Effector CD4-positive, alpha-beta T cell (primary cell): ENCODE results near the gene FMO4.
"Not testable (repeated sequence)": the region's sequence is repeated elsewhere in the genome, so short reads cannot be mapped to it uniquely, and the experiment has no call there.

ENCODE experiments used
- DNase-seq: peaks from one replicate; pipeline ENCODE4 v3.0.0-alpha.2; 2020

FMO4 gene

DNA sequence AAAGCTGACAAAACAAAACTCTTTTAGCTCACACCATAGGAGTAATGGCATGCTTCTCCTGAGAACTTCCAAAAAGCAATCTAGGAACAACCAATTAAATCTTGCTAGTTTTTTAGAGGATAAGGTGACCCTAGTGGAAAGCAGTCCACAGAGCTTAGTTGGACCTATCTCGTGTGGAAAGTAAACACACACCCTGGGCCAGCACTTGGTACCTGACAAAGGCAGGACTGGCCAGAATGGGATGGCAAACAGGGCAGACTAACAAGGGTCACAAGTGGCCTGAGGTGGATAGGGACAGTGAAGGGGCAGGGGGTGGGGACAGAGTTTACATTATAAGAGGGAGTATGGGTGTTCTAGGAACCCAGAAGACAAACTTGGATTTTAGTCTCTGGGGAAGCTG is 22.0 kb downstream of the FMO4 start:
- DNase-seq: no peak

- not testable (repeated sequence) for DNase-seq
Observed at GRCh38 chr1:171339345-171339744, 25.4 kb downstream of the FMO4 start.

GRCh38 chr1:171343727-171344472 is 29.9 kb downstream of the FMO4 start:
- no peak for DNase-seq

- DNase-seq: no peak
Observed at GRCh38 chr1:171344473-171344820, 30.5 kb downstream of the FMO4 start.

DNA sequence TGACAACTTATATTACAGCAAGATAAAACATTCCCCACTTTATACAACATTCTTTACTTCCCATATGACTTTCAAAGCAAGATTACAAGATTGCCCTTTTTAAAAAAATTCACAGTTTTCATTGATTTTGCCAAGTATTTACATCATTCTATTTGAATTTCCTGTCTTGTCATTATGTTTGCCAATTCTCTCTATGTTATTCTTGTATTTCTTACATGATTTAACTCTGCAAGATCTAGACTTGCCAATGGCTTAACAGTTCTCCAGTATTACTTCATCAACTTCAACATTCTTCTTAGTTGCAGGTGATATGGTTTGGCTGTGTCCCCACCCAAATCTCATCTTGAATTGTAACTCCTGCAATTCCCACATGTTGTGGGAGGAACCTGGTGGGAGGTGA is 31.6 kb downstream of the FMO4 start:
- DNase-seq: no peak

DNA sequence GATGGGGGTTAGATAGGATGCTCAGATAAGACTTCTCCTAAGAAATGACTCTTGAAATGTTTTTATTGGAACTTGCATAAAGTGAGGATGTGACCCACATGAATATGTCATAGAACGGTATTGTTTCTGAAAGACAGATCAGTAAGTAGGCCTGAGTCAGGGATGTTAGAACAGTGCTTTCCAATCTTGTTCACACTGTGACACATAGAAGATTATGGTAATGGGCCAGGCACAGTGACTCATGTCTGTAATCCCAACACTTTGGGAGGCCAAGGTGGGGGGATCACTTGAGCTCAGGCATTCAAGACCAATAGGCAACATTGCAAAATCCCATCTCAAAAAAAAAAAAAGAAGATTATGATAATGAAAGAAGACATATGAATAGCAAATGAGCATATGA is 32.9 kb downstream of the FMO4 start:
- no peak for DNase-seq

- DNase-seq: no peak
Observed at GRCh38 chr1:171350594-171350993, 36.6 kb downstream of the FMO4 start.

- no peak for DNase-seq
Observed at GRCh38 chr1:171351961-171352360, 38.0 kb downstream of the FMO4 start.

DNA sequence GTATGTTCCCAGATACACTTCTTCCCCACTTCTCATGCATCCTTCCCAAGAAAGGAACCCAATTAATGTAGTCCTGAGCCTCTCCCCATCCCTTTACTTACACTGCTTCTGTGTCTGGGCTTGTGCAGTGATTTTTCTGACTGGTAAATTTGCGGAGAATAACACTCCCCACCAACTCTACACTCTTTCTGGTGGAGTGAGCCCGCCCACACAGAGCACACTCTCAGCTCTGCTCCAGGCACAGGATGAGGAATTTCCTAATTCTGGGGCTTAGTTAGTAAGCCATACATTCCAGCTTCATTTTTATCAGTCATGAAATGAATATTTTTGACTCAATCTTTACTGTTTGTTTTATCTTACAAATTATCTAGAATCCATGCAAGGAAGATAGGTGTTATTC is 38.6 kb downstream of the FMO4 start:
- no peak for DNase-seq

- no peak for DNase-seq
Observed at GRCh38 chr1:171355727-171356126, 41.7 kb downstream of the FMO4 start.

- DNase-seq: no peak
Observed at GRCh38 chr1:171357179-171357578, 43.2 kb downstream of the FMO4 start.

- not testable (repeated sequence) for DNase-seq
Observed at GRCh38 chr1:171359355-171359648, 45.3 kb downstream of the FMO4 start.

GRCh38 chr1:171359731-171360527 is 45.9 kb downstream of the FMO4 start:
- DNase-seq: not testable (repeated sequence)

DNA sequence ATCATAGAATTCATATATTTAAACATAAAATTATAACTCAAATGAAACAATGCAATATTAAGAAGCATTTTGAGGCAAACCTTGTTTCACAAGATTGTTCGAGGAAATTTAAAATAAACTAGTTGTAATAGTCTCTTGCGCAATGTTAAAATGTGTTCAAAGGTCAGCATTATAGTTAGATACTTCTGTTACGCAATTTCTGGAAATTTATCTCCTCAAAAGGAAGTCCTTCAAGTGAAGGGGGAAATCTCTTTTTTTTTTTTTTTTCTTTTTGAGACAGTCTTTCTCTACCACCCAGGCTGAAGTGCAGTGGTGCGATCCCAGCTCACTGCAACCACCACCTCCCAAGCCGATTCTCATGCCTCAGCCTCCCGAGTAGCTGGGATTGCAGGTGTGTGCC is 52.1 kb downstream of the FMO4 start:
- DNase-seq: no peak

- no peak for DNase-seq
Observed at GRCh38 chr1:171366816-171367215, 52.8 kb downstream of the FMO4 start.

DNA sequence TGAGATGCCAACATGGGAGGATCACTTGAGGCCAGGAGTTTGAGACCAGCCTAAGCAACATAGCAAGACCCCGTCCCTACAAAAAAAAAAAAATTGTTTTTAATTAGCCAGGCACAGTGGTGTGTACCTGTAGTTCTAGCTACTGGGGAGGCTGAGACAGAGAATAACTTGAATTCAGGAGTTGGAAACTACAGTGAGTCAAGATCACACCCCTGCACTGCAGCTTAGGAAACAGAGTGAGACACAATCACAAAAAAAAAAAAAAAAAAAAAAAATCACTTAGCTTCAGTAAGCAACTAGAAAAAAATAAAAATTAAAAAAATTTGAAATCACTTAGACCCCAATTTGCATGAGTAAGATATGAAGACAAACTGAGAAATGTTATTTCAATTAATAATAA is 53.5 kb downstream of the FMO4 start:
- no peak for DNase-seq

- DNase-seq: no peak
Observed at GRCh38 chr1:171372418-171373084, 58.6 kb downstream of the FMO4 start.

- DNase-seq: not testable (repeated sequence)
Observed at GRCh38 chr1:171373357-171374122, 59.6 kb downstream of the FMO4 start.

- DNase-seq: no peak
Observed at GRCh38 chr1:171379846-171380245, 65.9 kb downstream of the FMO4 start.

- no peak for DNase-seq
Observed at GRCh38 chr1:171381866-171382210, 67.9 kb downstream of the FMO4 start.

DNA sequence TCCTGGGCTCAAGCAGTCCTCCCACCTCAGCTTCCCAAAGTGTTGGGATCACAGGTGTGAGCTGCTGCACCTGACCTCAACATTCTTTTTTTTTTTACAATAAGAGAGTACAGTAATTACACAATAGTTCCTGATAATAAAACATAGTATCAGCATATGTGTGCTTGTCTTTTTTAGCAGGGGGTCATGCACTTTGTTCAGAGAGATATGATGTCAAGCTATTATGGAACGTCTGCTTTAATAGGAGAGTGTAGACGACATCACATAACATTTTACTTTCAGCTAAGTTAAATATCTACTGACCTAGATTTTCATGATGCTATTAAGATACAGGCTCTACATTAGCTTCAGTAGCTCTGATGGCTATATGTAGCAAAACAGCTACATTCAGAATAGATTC is 70.5 kb downstream of the FMO4 start:
- no peak for DNase-seq

- no peak for DNase-seq
Observed at GRCh38 chr1:171389171-171389570, 75.2 kb downstream of the FMO4 start.

GRCh38 chr1:171390740-171391139 is 76.8 kb downstream of the FMO4 start:
- not testable (repeated sequence) for DNase-seq
